Endodermal cell (in vitro differentiated cells): ENCODE measurements around the gene BEND6. TPM values are rescaled to one million over a fixed set of nuclear protein-coding genes. Genes with fewer than 3 reads are reported as not detected.
A peak's percentile ranks its signal among the peaks of the same experiment; 100 is the strongest.

ENCODE experiments used
- DNase-seq: peaks from one replicate; pipeline ENCODE4 v3.0.0-alpha.2; 2017
- H3K27ac ChIP-seq: 2 replicates; pipeline ENCODE4 v1.5.1; 2013; ENCODE audit warnings: mild to moderate bottlenecking, low read depth, low read length, moderate library complexity
- H3K27me3 ChIP-seq: 2 replicates; pipeline ENCODE4 v1.6.1; 2013; ENCODE audit warnings: mild to moderate bottlenecking, low read length, moderate library complexity; ENCODE audit not compliant: insufficient read depth, control insufficient read depth, poor library complexity, severe bottlenecking
- H3K36me3 ChIP-seq: 2 replicates; pipeline ENCODE4 v1.7.0; 2013; ENCODE audit warnings: mild to moderate bottlenecking, low read length, moderate library complexity; ENCODE audit not compliant: control insufficient read depth, insufficient read depth
- H3K4me1 ChIP-seq: one replicate; pipeline ENCODE4 v1.7.0; 2013; ENCODE audit warnings: low read length; ENCODE audit not compliant: control insufficient read depth, insufficient read depth
- H3K4me3 ChIP-seq: 2 replicates; pipeline ENCODE4 v1.5.1; 2013; ENCODE audit warnings: mild to moderate bottlenecking, low read length, moderate library complexity
- H3K9ac ChIP-seq: 2 replicates; pipeline ENCODE4 v1.6.1; 2013; ENCODE audit warnings: mild to moderate bottlenecking, low read length, moderate library complexity; ENCODE audit not compliant: poor library complexity, severe bottlenecking; ENCODE audit errors: extremely low read depth
- H3K9me3 ChIP-seq: 2 replicates; pipeline ENCODE4 v1.6.1; 2013; ENCODE audit warnings: mild to moderate bottlenecking, low read length, moderate library complexity; ENCODE audit not compliant: control insufficient read depth
- H3K27ac Mint-ChIP-seq: 2 replicates; pipeline ENCODE4 v1.8.0; 2020; ENCODE audit warnings: mixed read lengths
- H3K27me3 Mint-ChIP-seq: 2 replicates; pipeline ENCODE4 v1.8.0; 2021; ENCODE audit warnings: mild to moderate bottlenecking, mixed read lengths; ENCODE audit not compliant: insufficient read depth
- H3K36me3 Mint-ChIP-seq: 2 replicates; pipeline ENCODE4 v1.8.0; 2020; ENCODE audit warnings: low read depth, mixed read lengths
- H3K4me1 Mint-ChIP-seq: 2 replicates; pipeline ENCODE4 v1.8.0; 2020; ENCODE audit warnings: mixed read lengths
- H3K4me3 Mint-ChIP-seq: 2 replicates; pipeline ENCODE4 v1.8.0; 2020; ENCODE audit warnings: mild to moderate bottlenecking, moderate library complexity, mixed read lengths
- H3K9me3 Mint-ChIP-seq: 2 replicates; pipeline ENCODE4 v1.8.0; 2020; ENCODE audit warnings: mild to moderate bottlenecking, mixed read lengths
- CTCF ChIP-seq: fragments of 200-600 bp; sonication (generic); conservative IDR thresholded peaks from 2 replicates; pipeline ENCODE4 v1.5.0; 2021; ENCODE audit warnings: antibody characterized with exemption, mild to moderate bottlenecking
- WGBS, 2 experiments: methylation state at CpG; one replicate each; pipeline versions ENCODE4 v1.1.5 to v1.1.7; 2013; ENCODE audit warnings: missing lambda C conversion rate in 2 of 2, mixed read lengths in 1 of 2; ENCODE audit not compliant: insufficient coverage in 1 of 2, insufficient read length in 1 of 2; 5-methylcytosine and 5-hydroxymethylcytosine counted together
- total RNA-seq, 2 donors: library from RNA; stranded (reverse); fragmentation: NEBNext Ultra II Directional in 1 of 2; extraction: Animal tissue kit (Norgen Biotek cat#: 25700) in 1 of 2; gene quantifications; 2 replicates in 1 of 2; 3 replicates in 1 of 2; pipeline ENCODE4 v1.2.1, GENCODE V29; 2021

The BEND6 gene
- total RNA-seq, 2 donors from 2014 or later: 0.57 to 0.95 TPM

GRCh38 chr6:56909115-56909907 lies 45.6 kb upstream of the BEND6 start:
- Histone ChIP-seq H3K9me3 (no peaks in the 10 kb centered on the region), H3K36me3 (no peaks in the 10 kb centered on the region), H3K4me1 (peaks cover 9% of the 10 kb centered on the region), H3K9ac (no peak overlapping the region), H3K4me3 (no peak overlapping the region), H3K27ac (no peak overlapping the region), H3K27me3 (no peaks in the 10 kb centered on the region)
- Mint-ChIP-seq H3K4me3 (no peak overlapping the region), H3K9me3 (no peaks in the 10 kb centered on the region), H3K27me3 (no peaks in the 10 kb centered on the region), H3K4me1 (peaks cover 17% of the 10 kb centered on the region), H3K27ac (no peak overlapping the region), H3K36me3 (no peaks in the 10 kb centered on the region)
- 90 to 93% methylated on average over 2 to 4 of the region's 4 CpGs for WGBS, 2 experiments
- TF ChIP-seq CTCF: no peak
- DNase-seq: no peak

GRCh38 chr6:56911847-56912246 lies 43.1 kb upstream of the BEND6 start:
- no peaks in the 10 kb centered on the region for H3K36me3 ChIP-seq
- no peaks in the 10 kb centered on the region for H3K9me3 ChIP-seq
- H3K27me3 Mint-ChIP-seq: no peaks in the 10 kb centered on the region
- no peak for TF ChIP-seq CTCF
- no peaks in the 10 kb centered on the region for H3K36me3 Mint-ChIP-seq
- DNase-seq: no peak
- no peak overlapping the region for H3K4me3 Mint-ChIP-seq
- H3K9ac ChIP-seq: no peak overlapping the region
- H3K27ac Mint-ChIP-seq: peak overlapping the region; percentile 87
- H3K27ac ChIP-seq: no peak overlapping the region
- no peaks in the 10 kb centered on the region for H3K9me3 Mint-ChIP-seq
- H3K4me1 Mint-ChIP-seq: peaks cover 13% of the 10 kb centered on the region
- peaks cover 7% of the 10 kb centered on the region for H3K4me1 ChIP-seq
- H3K4me3 ChIP-seq: no peak overlapping the region
- WGBS, 2 experiments: 53% methylated on average over 1 of the region's 1 CpG; no CpG with 5 or more reads in 1 of the 2 experiments
- H3K27me3 ChIP-seq: no peaks in the 10 kb centered on the region

GRCh38 chr6:56913285-56914074 lies 41.4 kb upstream of the BEND6 start:
- Mint-ChIP-seq H3K27ac (no peak overlapping the region), H3K9me3 (no peaks in the 10 kb centered on the region), H3K4me3 (no peak overlapping the region), H3K36me3 (no peaks in the 10 kb centered on the region), H3K4me1 (peaks cover 11% of the 10 kb centered on the region), H3K27me3 (no peaks in the 10 kb centered on the region)
- no peak for TF ChIP-seq CTCF
- no peak overlapping the region for H3K27ac ChIP-seq
- H3K4me1 ChIP-seq: no peaks in the 10 kb centered on the region
- WGBS, 2 experiments: 64 to 88% methylated on average over 2 to 3 of the region's 3 CpGs
- no peak overlapping the region for H3K9ac ChIP-seq
- DNase-seq: no peak
- H3K27me3 ChIP-seq: no peaks in the 10 kb centered on the region
- H3K4me3 ChIP-seq: no peak overlapping the region
- H3K9me3 ChIP-seq: no peaks in the 10 kb centered on the region
- H3K36me3 ChIP-seq: no peaks in the 10 kb centered on the region
